Left cardiac atrium (tissue), 4 donors: ENCODE data around the gene CCDC24. TPM values are rescaled to one million over a fixed set of nuclear protein-coding genes. Genes with fewer than 3 reads are reported as not detected.
A peak's percentile ranks its signal among the peaks of the same experiment; 100 is the strongest.

Experiments
- ATAC-seq, 2 donors: fragments of 200-7000 bp; cut with Tn5 transposase; one replicate each; pipeline ENCODE4 v1.9.1; 2020; ENCODE audit warnings: mild to moderate bottlenecking in 2 of 2, moderate library complexity in 2 of 2
- DNase-seq: peaks from one replicate; pipeline ENCODE4 v3.0.0-alpha.2; 2020
- intact Hi-C, 2 donors: fragments of 100-400 bp; cut with DNase I; formaldehyde crosslinking; loops; one replicate each; pipeline versions ENCODE4 v1.14.1 to v1.15.1; 2022 to 2023
- total RNA-seq, 2 donors: library from RNA; stranded (reverse); fragmentation: NEBNext Ultra II Directional; extraction: Animal tissue kit (Norgen Biotek cat#: 25700); gene quantifications; one replicate each; pipeline ENCODE4 v1.2.1, GENCODE V29; 2021
- donor health status: DM: no; HTN: yes; CAD: no.
- donor health status: DM: no; HTN: yes; CAD: no; lungs with severe emphysema.
- donor health status: DM: yes; HTN: yes; CAD: no.
- donor health status: Dilated cardiomyopathy.

The CCDC24 gene
- total RNA-seq, 2 donors from 2014 or later, result 1.8 to 2.2 TPM

DNA sequence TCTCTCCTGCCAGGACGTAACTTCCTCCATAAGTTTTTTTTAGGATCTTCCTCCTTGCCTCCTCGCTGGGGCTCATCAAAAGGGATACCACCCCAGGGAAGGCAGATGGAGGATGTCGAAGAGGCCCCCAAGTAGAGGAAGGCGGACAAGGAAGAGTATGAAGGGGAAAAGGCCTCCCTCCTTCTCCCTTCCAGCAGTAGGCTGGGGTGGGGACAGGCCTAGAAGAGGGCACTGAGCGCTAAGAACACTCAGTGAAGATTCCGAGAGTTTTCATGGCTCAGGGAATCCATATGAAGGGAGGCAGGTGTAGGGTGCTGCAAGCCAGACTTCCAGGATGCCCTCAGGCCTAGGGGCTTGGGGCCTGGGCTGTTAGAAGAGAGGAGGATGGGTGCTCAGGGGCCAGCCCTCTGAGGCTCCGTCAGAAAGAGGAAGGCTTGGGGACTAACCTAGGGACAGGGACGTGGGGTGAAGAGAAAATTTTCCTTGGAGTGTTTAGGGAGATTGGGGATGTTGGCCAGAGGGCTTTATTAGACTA, 41.7 kb downstream of the CCDC24 start:
- DNase-seq (no peak), ATAC-seq (no peak)
- intact Hi-C loops, result no loop called here

- intact Hi-C loops, result no loop called here
- ATAC-seq, result no peak
- DNase-seq, result no peak
Measured at GRCh38 chr1:44033756-44034155, 42.4 kb downstream of the CCDC24 start.

DNA sequence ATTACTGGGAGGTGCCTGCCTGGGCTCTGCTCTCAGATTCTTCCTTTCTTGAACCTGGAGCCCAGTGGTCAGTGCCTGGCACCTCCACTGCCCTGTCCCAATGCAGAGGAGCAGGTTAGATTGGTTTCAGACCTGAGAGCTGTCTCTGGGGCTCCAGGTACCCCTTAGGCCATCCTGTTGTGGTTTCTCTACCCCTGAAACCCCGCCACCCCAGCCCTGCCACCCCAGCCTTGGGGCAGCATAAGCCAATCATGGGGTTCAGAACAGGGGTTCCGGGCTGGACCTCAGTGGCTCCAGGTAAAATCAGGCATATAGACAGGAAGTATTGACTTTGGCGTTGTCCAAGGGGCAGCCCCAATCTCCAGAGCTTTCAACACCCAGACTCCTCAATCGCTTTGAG, 43.0 kb downstream of the CCDC24 start:
- intact Hi-C loops, result no loop called here
- no peak for DNase-seq

GRCh38 chr1:44034976-44035716, 43.7 kb downstream of the CCDC24 start:
- no peak for ATAC-seq
- DNase-seq, result no peak
- intact Hi-C loops, result loop anchor here in 1 of 2 donors (5.0 kb wide), 2 partner anchors 33 to 508 kb away; no protein-coding TSS in a partner anchor

More for the DNA sequence above, 43.0 kb downstream of the CCDC24 start:
- ATAC-seq, result no peak

DNA sequence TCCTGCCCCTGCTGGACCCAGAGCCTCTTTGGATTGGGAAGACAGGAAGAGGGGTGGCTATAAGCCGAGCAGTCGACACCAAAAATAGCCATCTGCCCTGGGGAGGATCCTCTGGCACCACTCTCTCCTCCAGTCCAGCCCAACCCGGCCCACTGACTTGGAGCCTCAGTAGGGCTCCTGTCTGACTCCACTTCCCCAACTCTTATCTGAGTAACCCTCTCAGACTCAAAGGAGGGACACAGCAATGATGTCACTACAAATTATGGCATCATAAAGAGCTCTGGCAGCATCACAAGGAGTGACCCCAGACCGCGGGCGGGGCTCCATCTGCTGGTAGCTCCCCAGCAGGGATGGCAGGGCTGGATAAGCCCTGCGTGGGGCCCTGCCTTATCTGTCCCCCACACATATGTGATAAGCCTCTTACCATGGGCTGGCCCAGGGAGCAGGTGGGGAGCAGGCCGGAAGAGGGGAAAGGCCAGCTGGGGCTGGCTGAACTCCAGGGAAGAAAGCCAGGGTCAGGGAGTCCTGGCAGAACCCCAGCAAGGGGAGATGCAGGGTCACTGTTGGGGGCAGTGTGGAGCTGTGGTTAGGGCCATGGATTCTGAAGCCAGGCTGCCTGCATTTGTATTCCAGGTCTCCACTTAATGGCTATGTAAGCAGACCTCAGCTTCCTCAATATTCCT, 44.5 kb downstream of the CCDC24 start:
- intact Hi-C loops, result loop anchor here in 1 of 2 donors (5.0 kb wide), 2 partner anchors 34 to 509 kb away; no protein-coding TSS in a partner anchor
- DNase-seq (peak; percentile 55), ATAC-seq (peak; percentile 47 to 60)

GRCh38 chr1:44036409-44037139, 45.2 kb downstream of the CCDC24 start:
- intact Hi-C loops, result loop anchor here in 1 of 2 donors (5.0 kb wide), 2 partner anchors 34 to 509 kb away; no protein-coding TSS in a partner anchor
- DNase-seq (peak; percentile 68), ATAC-seq (peak; percentile 72 to 74)

DNA sequence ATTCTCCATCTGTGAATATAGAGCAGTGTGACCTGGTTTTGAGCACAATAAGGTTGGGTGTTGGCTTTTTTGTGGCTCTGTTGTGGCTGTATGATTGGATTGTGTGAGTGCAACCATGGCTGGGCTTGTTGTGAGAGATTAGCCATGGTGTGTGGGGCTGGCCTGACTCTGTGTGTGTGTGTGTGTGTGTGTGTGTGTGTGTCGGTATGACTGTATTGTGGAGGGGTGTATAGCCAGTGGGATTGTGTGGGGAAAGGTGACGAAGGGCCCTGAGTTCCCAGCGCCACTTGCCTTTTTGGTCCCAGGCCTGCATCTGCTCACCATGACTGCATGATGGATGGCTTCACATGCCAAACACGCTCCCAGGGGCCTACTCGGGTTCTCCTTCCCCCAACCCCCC, 45.8 kb downstream of the CCDC24 start:
- ATAC-seq (no peak), DNase-seq (no peak)
- intact Hi-C loops, result loop anchor here in 1 of 2 donors (5.0 kb wide), 2 partner anchors 35 to 510 kb away; no protein-coding TSS in a partner anchor

DNA sequence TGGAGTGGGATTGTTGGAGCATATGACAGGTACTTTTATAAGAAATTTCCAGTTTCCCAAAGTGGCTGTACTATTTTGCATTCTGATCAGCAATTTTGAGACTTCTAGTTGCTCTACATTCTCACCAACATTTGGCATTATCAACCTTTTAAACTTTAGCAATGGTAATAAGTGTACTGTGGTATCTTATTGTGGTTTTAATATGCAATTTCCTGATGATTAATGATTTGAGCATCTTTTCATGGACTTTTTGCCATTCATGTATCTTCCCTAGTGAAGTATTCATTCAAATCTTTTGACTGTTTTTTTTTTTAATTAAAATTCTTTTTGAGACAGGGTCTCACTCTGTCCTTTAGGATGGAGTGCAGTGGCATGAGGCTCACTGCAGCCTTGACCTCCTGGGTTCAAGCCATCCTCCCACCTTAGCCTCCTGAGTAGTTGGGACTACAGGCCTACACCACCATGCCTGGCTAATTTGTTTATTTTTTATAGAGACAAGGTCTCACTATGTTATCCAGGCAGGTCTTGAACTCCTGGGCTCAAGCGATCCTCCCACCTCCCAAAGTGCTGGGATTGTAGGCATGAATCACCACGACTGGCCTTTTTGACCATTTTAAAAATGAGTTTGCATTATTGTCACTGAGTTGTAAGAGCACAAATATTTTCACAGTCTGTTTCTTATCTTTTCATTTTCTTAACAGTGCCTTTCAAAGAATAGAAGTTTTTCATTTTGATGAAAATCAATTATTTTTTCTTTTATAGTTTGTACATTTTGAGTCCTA, 47.7 kb downstream of the CCDC24 start:
- DNase-seq (no peak), ATAC-seq (no peak)
- intact Hi-C loops, result loop anchor here in 1 of 2 donors (5.0 kb wide), 2 partner anchors 37 to 512 kb away; no protein-coding TSS in a partner anchor

DNA sequence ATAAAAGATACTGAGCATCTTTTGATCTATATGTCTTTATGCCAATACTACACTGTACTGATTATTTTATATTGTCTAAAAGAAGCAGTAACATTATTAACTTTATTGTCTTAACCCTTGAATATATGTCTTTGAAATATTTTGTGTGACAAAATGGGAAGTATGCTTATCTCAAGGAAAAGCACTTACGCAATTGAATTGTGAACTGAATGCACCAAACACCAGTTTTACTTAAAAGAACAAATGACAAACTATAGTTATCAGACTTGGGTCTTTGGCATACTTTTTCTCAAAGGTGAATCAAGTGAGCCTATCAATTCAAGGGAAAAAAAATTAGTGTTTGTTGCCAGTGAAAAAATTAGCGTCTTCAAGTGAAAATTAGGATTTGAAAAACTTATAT, 49.0 kb downstream of the CCDC24 start:
- intact Hi-C loops, result loop anchor here in 1 of 2 donors (5.0 kb wide), 1 partner anchor 33 kb away; no protein-coding TSS in a partner anchor
- DNase-seq (no peak), ATAC-seq (no peak)

- DNase-seq, result no peak
- intact Hi-C loops, result loop anchor here in 1 of 2 donors (5.0 kb wide), 1 partner anchor 34 kb away; no protein-coding TSS in a partner anchor
- ATAC-seq, result no peak
Measured at GRCh38 chr1:44040846-44041245, 49.4 kb downstream of the CCDC24 start.

- ATAC-seq, result no peak
Measured at GRCh38 chr1:44043176-44044070, 52.0 kb downstream of the CCDC24 start.

DNA sequence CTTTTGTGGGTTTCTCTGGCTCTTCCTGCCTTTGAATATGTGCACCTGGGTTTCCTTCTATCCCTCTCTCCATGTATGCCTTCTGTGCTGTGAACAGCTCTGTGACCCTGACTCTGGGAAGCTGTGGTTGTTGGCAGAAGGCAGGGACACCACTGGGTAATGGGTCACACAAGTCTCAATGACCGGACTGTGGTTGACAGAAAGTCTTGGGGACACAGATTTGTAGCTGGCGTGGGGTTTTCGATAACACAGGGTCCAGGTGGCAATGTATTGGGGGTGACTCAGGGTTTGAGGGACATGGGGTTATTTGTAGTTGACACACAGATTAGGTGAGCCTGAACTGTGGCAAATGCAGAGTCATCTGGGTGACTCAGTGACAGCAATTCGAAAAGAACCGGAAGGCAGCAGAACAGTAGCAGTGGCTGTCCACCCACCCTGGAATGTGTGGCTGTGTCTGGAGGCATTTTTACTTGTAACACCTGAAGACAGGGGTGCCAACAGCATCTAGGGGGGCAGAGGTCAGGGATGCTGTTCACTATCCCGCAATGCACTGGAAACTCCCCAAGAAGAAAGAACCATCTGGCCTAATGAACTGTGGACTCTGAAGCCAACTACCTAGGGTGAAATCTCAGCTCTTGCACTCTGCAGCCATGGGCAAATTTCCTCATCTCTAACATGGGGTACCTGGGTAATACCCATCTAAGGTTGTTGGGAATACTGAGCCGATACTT, 52.8 kb downstream of the CCDC24 start:
- intact Hi-C loops, result loop anchor here in 1 of 2 donors (5.0 kb wide), 1 partner anchor 37 kb away; no protein-coding TSS in a partner anchor
- no peak for ATAC-seq
- DNase-seq, result no peak

More at GRCh38 chr1:44043176-44044070, 52.0 kb downstream of the CCDC24 start:
- intact Hi-C loops, result loop anchor here in 1 of 2 donors (5.0 kb wide), 1 partner anchor 36 kb away; no protein-coding TSS in a partner anchor
- DNase-seq, result no peak

DNA sequence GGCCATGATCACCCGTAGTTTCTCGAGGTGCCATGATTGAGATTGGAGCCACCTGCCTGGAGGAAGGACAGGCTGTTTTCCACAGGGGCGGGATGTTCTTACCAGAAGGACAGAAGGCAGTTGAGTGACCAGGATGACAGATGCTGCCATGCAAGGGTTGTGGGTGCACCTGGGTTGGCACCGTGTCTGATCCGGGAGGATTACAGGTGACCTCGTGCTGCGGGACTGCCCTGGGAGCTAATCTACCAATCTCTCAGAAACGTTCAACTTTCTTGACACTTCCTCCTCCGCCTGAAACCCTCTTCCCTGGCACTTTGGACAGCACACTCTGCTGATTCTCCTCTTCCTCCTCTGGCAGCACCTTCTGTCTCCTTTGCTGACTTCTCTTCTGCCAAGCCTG, 53.7 kb downstream of the CCDC24 start:
- DNase-seq (no peak), ATAC-seq (no peak)
- intact Hi-C loops, result loop anchor here in 1 of 2 donors (5.0 kb wide), 1 partner anchor 38 kb away; no protein-coding TSS in a partner anchor
